HG03095 (cell line): ENCODE measurements around the gene C11orf16.
"Not testable (repeated sequence)": the region's sequence is repeated elsewhere in the genome, so short reads cannot be mapped to it uniquely, and the experiment has no call there.

Experiments used
- ATAC-seq: cut with Tn5 transposase; IDR thresholded peaks from one replicate; pipeline ENCODE4 v1.9.1; 2021; ENCODE audit warnings: moderate library complexity; ENCODE audit not compliant: unreplicated experiment

C11orf16 gene

DNA sequence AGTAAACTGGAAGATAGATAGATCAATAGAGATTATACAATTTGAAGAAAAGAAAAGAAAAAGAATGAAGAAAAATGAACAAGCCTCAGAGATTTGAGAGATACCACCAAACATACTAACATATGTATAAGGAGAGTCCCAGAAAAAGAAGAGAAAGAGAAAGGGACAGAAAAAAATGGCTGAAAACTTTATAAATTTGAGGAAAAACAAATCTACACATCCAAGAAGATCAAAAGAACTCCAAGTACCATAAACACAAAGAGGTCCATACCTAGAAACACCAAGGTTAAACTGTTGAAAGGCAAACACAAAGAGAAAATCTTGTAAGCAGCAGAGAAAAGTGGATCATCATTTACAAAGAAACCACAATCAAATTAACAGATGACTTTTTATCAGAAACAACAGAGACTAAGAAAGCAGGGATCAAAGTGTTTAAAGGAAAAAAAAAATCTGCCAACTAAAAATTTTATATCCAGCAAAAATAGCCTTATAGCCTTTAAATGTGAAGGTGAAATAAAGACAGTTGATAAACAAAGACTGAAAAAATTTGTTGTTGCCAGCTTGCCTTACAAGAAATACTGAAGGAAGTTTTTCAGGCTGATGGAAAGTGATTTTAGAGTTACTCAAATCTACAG is 33.5 kb downstream of the C11orf16 start:
- no peak for ATAC-seq

DNA sequence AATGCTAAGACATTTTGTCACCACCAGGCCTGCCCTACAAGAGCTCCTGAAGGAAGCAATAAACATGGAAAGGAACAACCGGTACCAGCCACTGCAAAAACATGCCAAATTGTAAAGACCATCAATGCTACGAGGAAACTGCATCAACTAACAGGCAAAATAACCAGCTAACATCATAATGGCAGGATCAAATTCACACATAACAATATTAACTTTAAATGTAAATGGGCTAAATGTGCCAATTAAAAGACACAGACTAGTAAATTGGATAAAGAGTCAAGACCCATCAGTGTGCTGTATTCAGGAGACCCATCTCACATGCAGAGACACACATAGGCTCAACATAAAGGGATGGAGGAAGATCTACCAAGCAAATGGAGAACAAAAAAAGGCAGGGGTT is 41.6 kb downstream of the C11orf16 start:
- ATAC-seq: not testable (repeated sequence)

DNA sequence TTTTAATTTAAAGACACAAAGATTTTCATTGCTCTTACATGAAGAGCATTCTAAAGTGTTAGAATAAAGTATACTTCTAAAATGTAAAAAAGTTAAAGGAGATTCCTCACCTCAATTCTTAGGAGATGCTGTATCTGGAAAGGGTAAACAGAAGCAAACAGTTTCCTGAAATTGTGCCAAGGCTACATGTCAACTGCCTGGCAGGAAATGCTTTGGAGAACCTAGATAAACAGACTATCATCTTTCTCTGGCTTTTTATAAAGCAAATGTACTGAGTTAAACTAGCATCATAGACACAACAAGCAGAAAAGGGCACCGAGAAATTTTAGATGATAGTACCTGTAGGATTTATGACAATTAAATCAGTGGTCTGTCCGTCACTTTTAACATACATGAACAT is 46.4 kb downstream of the C11orf16 start:
- ATAC-seq: no peak

DNA sequence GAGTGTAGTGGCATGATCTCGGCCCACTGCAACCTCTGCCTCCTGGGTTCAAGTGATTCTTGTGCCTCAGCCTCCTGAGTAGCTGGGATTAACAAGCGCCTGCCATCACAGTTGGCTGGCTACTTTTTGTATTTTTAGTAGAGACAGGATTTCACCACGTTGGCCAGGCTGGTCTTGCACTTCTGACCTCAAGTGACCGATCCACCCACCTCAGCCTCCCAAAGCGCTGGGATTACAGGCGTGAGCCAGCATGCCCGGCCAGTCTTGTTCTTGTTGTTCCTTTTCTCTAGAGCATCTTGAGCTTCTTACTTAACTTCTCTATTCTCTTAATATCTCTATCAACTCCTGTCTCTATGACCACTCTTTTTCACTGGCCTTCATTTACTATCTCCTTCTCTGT is 51.2 kb downstream of the C11orf16 start:
- not testable (repeated sequence) for ATAC-seq

DNA sequence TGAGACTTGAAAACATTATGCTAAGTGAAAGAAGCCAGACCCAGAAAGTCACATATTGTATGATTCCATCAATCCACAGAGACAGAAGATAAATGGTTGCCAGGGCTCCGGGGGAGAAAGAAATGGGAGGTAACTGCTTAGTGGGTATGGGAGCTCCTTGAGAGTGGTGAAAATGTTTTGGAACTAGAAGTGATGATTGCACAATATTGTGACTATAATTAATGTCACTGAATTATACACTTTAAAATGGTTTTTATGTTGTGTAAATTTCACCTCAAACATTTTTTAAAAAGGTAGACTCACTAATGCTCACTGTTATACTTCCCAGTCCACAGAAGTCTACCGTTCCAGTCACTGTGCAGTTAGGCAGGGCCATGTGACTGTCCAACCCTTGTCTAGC is 54.0 kb downstream of the C11orf16 start:
- no peak for ATAC-seq

DNA sequence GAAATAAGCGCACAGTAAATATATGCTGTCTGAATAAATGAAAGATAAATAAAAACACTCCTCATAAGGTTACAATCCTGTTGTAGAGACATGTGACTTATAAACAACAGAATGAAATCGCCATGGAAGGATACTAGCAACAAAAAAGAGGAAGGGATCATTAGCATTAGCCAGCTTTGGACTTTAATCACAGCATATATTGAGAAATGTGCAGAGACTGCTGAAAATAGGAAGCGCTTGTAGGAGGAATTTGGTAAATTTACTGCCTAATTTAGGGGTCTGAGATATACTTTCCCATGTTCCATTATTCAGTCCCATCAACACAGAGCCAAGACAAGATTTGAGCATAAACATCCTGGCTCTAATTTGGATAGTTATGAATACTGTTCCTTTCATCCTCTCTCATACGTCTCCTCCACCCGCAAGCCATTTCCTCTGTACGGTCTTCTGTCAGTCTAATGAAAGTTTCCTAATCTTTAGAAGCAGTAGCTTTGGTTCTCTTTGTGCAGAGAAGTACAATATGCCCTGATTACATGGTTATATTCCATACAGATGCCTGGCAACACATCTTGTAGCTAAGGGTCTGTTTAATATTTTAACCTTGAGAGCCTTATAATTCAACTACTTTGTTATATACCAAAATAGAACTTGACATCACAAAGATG is 58.9 kb downstream of the C11orf16 start:
- no peak for ATAC-seq

DNA sequence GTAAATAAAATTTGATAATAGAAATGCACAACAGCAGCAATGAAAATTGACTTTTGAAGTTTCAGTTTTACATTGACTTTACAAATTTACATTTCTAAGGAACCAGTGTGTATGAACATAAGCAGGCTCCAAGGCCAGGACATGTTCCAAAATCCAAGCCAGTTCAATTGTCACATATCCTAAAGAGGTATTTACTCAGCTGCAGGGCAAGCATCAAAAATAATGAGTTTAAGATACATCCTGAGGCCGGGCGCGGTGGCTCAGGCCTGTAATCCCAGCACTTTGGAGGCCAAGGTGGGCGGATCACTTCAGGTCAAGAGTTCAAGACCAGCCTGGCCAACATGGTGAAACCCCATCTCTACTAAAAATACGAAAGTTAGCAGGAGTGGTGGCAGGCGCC is 60.8 kb downstream of the C11orf16 start:
- ATAC-seq: no peak

DNA sequence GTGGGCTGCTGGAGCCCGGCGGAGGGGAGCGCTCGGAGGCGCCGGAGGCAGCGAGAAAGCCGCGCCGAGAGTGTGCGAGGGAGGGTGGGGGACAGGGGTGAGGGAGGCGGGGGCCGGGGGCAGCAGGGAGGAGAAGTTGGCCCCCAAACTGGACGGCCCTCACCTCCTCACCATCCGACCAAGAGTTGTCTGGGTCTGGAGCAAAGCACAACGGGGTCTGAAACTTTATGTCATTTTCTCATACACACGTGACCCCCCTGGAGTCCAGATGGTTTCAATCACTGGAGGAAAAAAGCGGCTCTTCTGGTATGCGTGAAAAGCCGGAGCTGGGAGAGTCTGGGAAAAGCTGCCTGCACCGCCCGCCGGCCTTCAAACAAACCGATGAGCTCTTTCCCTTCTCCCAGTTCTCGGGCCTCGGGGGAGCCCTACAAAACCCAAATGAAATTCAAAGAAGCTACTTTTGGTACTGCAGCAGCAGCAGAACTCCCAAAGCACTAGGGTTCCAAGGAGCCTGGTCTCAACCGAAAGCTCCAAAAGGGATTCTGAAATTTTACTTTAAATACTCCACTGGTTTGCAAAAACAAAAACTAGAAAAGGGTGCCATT is 61.5 kb downstream of the C11orf16 start:
- ATAC-seq: no peak

DNA sequence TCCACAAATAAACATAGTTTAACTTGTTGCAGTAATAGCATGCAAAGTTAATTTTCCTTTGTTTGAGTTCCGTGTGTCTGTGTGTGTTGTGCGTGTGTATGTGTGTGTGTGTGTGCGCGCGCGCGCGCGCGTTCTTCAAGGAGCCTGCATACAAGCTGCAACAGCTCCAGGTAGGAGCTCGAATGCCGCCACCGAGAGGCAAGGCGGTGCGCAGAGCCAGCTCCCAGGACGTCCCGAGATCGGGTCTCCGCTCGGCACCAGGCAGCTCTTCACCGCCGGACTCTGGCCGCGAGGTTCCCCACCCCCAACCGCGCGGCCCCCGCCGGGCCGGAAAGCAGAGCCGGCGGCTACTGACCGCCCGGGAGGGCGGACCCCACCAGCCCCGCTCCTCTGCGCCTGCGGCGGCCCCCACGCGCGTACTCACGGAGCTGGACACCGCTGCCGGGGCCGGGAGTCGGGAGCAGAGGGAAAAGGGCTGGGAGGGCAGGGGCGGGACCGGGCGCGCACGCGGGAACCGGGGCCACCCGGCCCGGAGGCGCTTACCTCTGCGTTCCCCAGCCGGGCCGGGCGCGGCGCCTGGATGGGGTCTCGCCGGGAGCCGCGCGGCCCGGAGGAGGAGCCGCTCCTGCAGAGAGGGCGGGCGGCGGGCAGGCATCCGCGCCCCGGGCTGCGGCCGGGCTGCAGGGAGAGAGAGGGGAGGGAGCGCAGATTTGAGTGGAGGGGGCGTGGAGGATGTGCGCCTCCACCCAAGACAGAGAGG is 62.2 kb downstream of the C11orf16 start:
- ATAC-seq: no peak
